ENCODE data around the gene SLC28A1.
A peak's percentile ranks its signal among the peaks of the same experiment; 100 is the strongest.
"Not testable (repeated sequence)": the region's sequence is repeated elsewhere in the genome, so short reads cannot be mapped to it uniquely, and the experiment has no call there.

The SLC28A1 gene

GRCh38 chr15:84862214-84862975, 22.1 kb upstream of the SLC28A1 start:
- no peak for DNase-seq (ENCODE audit: low read depth in 2 of 2, low spot score in 1 of 2)

GRCh38 chr15:84863565-84864443, 20.7 kb upstream of the SLC28A1 start:
- no peak for DNase-seq (ENCODE audit: low read depth in 2 of 2, low spot score in 1 of 2)

- no peak for DNase-seq (ENCODE audit: low read depth in 2 of 2, low spot score in 1 of 2)
Observed at GRCh38 chr15:84864444-84864795, 20.0 kb upstream of the SLC28A1 start.

- no peak for DNase-seq (ENCODE audit: low read depth in 2 of 2, low spot score in 1 of 2)
Observed at GRCh38 chr15:84865074-84865569, 19.3 kb upstream of the SLC28A1 start.

GRCh38 chr15:84868037-84868880, 16.2 kb upstream of the SLC28A1 start:
- DNase-seq (ENCODE audit: low read depth in 2 of 2, low spot score in 1 of 2), result no peak

GRCh38 chr15:84869510-84869909, 15.0 kb upstream of the SLC28A1 start:
- DNase-seq (ENCODE audit: low read depth in 2 of 2, low spot score in 1 of 2), result no peak

GRCh38 chr15:84871428-84871985, 13.0 kb upstream of the SLC28A1 start:
- DNase-seq (ENCODE audit: low read depth in 2 of 2, low spot score in 1 of 2), result no peak

GRCh38 chr15:84872009-84872910, 12.2 kb upstream of the SLC28A1 start:
- DNase-seq (ENCODE audit: low read depth in 2 of 2, low spot score in 1 of 2), result no peak

GRCh38 chr15:84873997-84874396, 10.5 kb upstream of the SLC28A1 start:
- DNase-seq (ENCODE audit: low read depth in 2 of 2, low spot score in 1 of 2), result no peak

GRCh38 chr15:84874981-84875699, 9.3 kb upstream of the SLC28A1 start:
- no peak for DNase-seq (ENCODE audit: low read depth in 2 of 2, low spot score in 1 of 2)

- no peak for DNase-seq (ENCODE audit: low read depth in 2 of 2, low spot score in 1 of 2)
Observed at GRCh38 chr15:84876269-84876668, 8.2 kb upstream of the SLC28A1 start.

GRCh38 chr15:84877701-84878100, 6.8 kb upstream of the SLC28A1 start:
- not testable (repeated sequence) for DNase-seq (ENCODE audit: low read depth in 2 of 2, low spot score in 1 of 2)

GRCh38 chr15:84878504-84878903, 6.0 kb upstream of the SLC28A1 start:
- peak; percentile 15 to 22 for DNase-seq (ENCODE audit: low read depth in 2 of 2, low spot score in 1 of 2)

GRCh38 chr15:84879088-84879780, 5.2 kb upstream of the SLC28A1 start:
- no peak for DNase-seq (ENCODE audit: low read depth in 2 of 2, low spot score in 1 of 2)

- DNase-seq (ENCODE audit: low read depth in 2 of 2, low spot score in 1 of 2), result no peak
Observed at GRCh38 chr15:84880007-84880406, 4.5 kb upstream of the SLC28A1 start.

- no peak for DNase-seq (ENCODE audit: low read depth in 2 of 2, low spot score in 1 of 2)
Observed at GRCh38 chr15:84880822-84881519, 3.5 kb upstream of the SLC28A1 start.

- DNase-seq (ENCODE audit: low read depth in 2 of 2, low spot score in 1 of 2), result no peak
Observed at GRCh38 chr15:84881520-84881830, 3.0 kb upstream of the SLC28A1 start.

GRCh38 chr15:84883466-84883865, 996 bp upstream of the SLC28A1 start:
- DNase-seq (ENCODE audit: low read depth in 2 of 2, low spot score in 1 of 2), result no peak
